Activated naive CD8-positive, alpha-beta T cell treated with anti-CD3 and anti-CD28 coated beads, Interleukin-2, amount 50 U/mL, for 16 hours (primary cell): ENCODE measurements around the gene KBTBD3.

Experiments
- DNase-seq: peaks from one replicate; pipeline ENCODE4 v3.0.0-alpha.2; 2020; ENCODE audit warnings: low read depth, low spot score

KBTBD3 gene, protein sequence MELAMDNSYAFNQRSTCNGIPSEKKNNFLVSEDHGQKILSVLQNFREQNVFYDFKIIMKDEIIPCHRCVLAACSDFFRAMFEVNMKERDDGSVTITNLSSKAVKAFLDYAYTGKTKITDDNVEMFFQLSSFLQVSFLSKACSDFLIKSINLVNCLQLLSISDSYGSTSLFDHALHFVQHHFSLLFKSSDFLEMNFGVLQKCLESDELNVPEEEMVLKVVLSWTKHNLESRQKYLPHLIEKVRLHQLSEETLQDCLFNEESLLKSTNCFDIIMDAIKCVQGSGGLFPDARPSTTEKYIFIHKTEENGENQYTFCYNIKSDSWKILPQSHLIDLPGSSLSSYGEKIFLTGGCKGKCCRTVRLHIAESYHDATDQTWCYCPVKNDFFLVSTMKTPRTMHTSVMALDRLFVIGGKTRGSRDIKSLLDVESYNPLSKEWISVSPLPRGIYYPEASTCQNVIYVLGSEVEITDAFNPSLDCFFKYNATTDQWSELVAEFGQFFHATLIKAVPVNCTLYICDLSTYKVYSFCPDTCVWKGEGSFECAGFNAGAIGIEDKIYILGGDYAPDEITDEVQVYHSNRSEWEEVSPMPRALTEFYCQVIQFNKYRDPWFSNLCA

DNA sequence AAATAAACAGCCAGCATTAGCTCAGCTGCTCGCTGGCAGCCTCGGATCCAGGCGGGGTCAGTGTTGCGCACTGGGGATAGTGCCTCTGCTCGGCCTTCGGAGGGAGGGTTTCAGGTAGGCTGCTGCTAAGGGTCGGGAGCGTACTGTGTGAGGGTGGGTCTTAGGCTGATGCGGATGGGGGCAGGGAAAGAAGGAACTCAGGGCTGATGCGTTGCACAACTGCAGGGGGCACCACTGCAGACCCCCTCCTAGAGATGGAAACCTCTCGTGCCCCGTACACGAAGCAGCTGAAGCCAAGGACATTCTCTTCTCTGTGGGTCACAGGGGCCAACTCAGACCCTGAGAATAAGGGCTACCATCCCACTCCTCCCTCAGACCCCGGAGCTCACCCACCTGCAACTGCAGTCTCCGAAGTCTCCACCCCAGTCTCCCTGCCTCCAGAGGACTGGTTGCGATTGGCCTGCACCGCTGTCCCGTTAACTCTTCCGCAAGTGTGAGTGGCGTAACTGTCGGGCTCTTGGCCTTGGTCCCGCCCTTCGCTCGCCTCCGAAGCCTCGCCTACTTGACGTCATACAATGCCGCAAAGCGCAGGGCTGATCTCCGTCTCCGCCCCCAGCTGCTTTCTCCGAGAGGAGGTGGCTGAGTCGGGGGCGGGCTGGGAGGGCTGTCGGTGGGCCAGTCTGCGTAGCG is at the start of gene KBTBD3:
TSS of gene KBTBD3 (minus strand) at position 429 of the 690 bp plus-strand sequence. CDS start 18,250 bp downstream, outside the sequence.
- peak; percentile 99 for DNase-seq

DNA sequence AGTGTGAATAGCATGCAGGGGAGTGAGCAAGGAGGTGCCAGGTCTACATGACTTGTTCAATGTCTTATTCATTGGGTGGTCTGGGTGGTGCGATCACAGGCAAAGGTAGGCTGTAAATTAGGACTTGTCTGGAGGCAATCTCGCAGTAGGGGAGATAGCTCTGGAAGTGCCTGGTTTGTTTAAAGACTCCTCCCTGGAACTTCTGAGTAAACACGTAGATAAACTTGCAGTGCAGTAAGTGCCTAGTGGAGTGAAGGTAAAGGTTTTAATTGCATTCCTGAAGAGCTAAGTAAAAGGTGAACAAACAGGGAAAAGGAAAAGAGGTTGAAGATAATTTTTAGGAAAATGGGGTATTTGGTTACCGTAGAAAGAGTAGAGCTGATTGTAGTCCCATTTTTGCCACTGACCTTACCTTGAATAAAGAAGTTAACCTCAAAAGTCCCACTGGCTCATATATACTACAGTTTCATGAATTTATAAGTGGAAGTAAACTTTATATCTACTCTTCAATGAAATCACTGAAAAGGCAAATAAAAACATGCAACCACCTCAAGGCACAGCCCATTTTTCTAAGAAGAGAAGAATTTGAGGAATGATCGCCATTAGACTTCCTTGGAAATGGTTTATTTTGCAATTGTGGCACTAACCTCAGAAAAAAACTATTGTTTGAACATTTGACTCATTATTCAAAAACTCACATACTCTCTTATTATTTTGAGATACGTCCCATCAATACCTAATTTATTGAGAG is 44.6 kb upstream of the KBTBD3 start:
- no peak for DNase-seq

GRCh38 chr11:106105986-106106385 is 28.8 kb upstream of the KBTBD3 start:
- no peak for DNase-seq

DNA sequence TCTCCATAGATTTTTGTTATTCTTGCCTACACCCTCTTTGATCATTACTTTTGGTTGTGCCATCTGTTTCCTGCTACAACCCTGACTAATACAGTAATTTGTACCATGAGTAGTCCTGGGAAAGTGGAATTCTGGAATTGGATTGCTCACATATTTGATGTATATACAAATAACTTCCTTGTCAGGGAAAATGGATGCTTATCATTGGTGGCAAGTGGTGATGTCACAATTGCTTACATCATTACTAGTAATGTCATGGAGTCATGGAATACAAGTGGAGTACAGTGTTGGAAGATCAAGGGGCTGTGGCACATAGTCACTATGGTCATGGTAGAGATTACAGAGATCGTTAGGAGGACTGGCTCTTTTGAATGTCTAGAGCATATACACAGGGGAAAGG is 24.7 kb upstream of the KBTBD3 start:
- no peak for DNase-seq

GRCh38 chr11:106101370-106101769 is 24.2 kb upstream of the KBTBD3 start:
- DNase-seq = no peak

- no peak for DNase-seq
Observed at GRCh38 chr11:106098893-106099553, 21.9 kb upstream of the KBTBD3 start.

DNA sequence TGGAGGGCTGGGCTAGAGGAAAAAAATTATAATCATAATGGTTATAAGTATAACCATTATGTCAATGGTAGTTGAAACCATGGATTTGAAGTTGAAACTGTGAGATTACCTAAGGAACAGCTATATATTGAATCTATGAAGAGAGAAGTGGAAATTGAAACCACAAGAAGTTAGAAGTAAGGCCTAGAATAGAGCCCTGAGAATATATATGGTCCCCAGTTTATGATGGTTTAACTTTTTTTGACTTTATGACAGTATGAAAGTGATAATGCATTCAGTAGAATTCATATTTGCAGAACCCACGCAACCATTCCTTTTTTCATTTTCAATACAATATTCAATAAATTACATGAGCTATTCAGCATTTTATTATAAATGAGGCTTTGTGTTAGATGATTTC is 15.3 kb upstream of the KBTBD3 start:
- no peak for DNase-seq

- no peak for DNase-seq
Observed at GRCh38 chr11:106091480-106092123, 14.5 kb upstream of the KBTBD3 start.

- no peak for DNase-seq
Observed at GRCh38 chr11:106088896-106089295, 11.7 kb upstream of the KBTBD3 start.

GRCh38 chr11:106087815-106088435 is 10.8 kb upstream of the KBTBD3 start:
- DNase-seq = no peak

GRCh38 chr11:106086850-106087249 is 9.7 kb upstream of the KBTBD3 start:
- no peak for DNase-seq

GRCh38 chr11:106086135-106086534 is 9.0 kb upstream of the KBTBD3 start:
- DNase-seq = no peak

- no peak for DNase-seq
Observed at GRCh38 chr11:106082096-106082495, 4.9 kb upstream of the KBTBD3 start.

DNA sequence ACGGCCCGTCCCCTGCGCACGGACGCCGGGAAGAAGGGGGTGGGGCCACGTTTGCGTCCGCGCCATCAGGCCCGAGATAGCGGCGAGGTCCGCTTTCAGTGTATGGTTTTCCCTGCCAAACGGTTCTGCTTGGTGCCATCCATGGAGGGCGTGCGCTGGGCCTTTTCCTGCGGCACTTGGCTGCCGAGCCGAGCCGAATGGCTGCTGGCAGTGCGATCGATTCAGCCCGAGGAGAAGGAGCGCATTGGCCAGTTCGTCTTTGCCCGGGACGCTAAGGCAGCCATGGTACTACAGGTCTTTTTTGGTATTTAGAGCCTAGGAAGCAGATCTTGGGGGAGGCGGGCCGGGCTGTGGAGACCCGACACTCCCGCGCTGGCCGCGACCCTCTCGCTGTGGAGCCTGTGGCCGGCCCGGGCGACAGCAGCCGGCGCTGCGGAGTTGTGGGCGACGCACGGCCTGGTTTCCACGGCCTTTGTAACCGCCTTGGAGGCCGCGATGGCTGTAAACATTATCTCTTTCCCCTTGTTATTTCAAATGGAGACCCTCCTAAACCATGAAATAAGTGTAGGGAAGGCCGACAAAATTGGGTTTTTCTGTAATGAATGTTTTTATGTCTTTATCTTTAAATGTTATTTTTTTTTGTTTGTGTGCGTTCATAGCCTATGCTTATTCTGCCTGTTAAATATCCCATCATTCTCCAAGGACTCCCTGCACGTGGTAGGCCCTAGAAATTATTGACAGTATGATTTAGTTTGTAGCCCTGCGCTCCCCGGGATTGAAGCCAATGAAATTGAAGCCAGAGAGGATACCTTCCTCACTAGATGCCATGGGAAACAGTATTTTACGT is 685 bp upstream of the KBTBD3 start, which contains the start of gene AASDHPPT:
TSS of gene AASDHPPT (plus strand) at position 54 of the 847 bp plus-strand sequence. CDS start at position 103, 49 bp downstream.
- DNase-seq = no peak

GRCh38 chr11:106076171-106076918 is 802 bp downstream of the KBTBD3 start:
- no peak for DNase-seq

GRCh38 chr11:106072804-106073203 is 4.3 kb downstream of the KBTBD3 start:
- DNase-seq = no peak

- DNase-seq = no peak
Observed at GRCh38 chr11:106070606-106071005, 6.5 kb downstream of the KBTBD3 start.

DNA sequence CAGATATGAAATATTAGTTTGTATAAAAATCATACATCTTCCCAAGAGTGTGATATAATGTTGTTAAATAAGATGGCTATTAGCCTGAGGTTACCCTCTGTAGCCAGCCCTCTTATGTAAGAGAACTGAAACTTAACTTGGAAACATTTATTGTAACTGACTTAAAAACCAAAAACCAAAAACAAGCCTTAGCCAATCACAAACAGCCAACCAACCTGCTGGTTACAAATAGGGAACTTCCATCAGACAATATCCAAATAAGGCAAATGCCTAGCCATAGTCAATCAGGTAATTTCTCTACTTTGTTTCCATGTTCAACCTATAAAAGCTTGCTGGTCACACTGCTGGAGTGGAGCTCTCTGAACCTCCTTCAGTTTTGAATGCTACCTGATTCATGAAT is 14.1 kb downstream of the KBTBD3 start:
- DNase-seq = no peak
